ENCODE measurements around the gene C11orf91. TPM values are rescaled to one million over a fixed set of nuclear protein-coding genes. Genes with fewer than 3 reads are reported as not detected.

The C11orf91 gene
- total RNA-seq, 6 experiments from 2014 or later = not detected

GRCh38 chr11:33657757-33658156 lies 42.9 kb downstream of the C11orf91 start:
- no peak overlapping the region for H3K27ac ChIP-seq
- intact Hi-C loops (cut with DNase I) = no loop called here
- 83% methylated on average over 1 of the region's 3 CpGs for WGBS (ENCODE audit: insufficient coverage, low coverage, low lambda C conversion rate, missing lambda C conversion rate)
- H3K36me3 ChIP-seq = no peaks in the 10 kb centered on the region
- H3K4me1 ChIP-seq = no peaks in the 10 kb centered on the region
- no peaks in the 10 kb centered on the region for H3K9me3 ChIP-seq
- DNase-seq = no peak
- no peak for ATAC-seq
- TF ChIP-seq POLR2A (IDR thresholded peaks at IDR 0.05) = no peak
- no peak for TF ChIP-seq CTCF (IDR thresholded peaks at IDR 0.05)
- no peaks in the 10 kb centered on the region for H3K27me3 ChIP-seq
- H3K4me3 ChIP-seq = no peak overlapping the region

- H3K4me1 ChIP-seq = no peaks in the 10 kb centered on the region
- ATAC-seq (no peak), DNase-seq (no peak)
- no peak overlapping the region for H3K27ac ChIP-seq
- no peaks in the 10 kb centered on the region for H3K36me3 ChIP-seq
- intact Hi-C loops (cut with DNase I) = no loop called here
- no CpG with 5 or more reads among the region's 7 CpGs for WGBS (ENCODE audit: insufficient coverage, low coverage, low lambda C conversion rate, missing lambda C conversion rate)
- TF ChIP-seq POLR2A (IDR thresholded peaks at IDR 0.05) (no peak), CTCF (IDR thresholded peaks at IDR 0.05) (no peak)
- H3K4me3 ChIP-seq = no peak overlapping the region
- no peaks in the 10 kb centered on the region for H3K27me3 ChIP-seq
- H3K9me3 ChIP-seq = no peaks in the 10 kb centered on the region
Observed at GRCh38 chr11:33656768-33657167, 43.9 kb downstream of the C11orf91 start.

GRCh38 chr11:33655842-33656600 lies 44.6 kb downstream of the C11orf91 start:
- H3K9me3 ChIP-seq = no peaks in the 10 kb centered on the region
- ATAC-seq (no peak), DNase-seq (no peak)
- no peaks in the 10 kb centered on the region for H3K27me3 ChIP-seq
- intact Hi-C loops (cut with DNase I) = no loop called here
- no peaks in the 10 kb centered on the region for H3K36me3 ChIP-seq
- H3K4me3 ChIP-seq = no peak overlapping the region
- TF ChIP-seq POLR2A (IDR thresholded peaks at IDR 0.05) (no peak), CTCF (IDR thresholded peaks at IDR 0.05) (no peak)
- 76% methylated on average over 10 of the region's 11 CpGs for WGBS (ENCODE audit: insufficient coverage, low coverage, low lambda C conversion rate, missing lambda C conversion rate)
- no peak overlapping the region for H3K27ac ChIP-seq
- H3K4me1 ChIP-seq = no peaks in the 10 kb centered on the region

GRCh38 chr11:33654594-33654993 lies 46.0 kb downstream of the C11orf91 start:
- intact Hi-C loops (cut with DNase I) = no loop called here
- no peaks in the 10 kb centered on the region for H3K4me1 ChIP-seq
- WGBS (ENCODE audit: insufficient coverage, low coverage, low lambda C conversion rate, missing lambda C conversion rate) = 76% methylated on average over 6 of the region's 6 CpGs
- no peak overlapping the region for H3K27ac ChIP-seq
- H3K4me3 ChIP-seq = no peak overlapping the region
- no peak for ATAC-seq
- no peaks in the 10 kb centered on the region for H3K36me3 ChIP-seq
- TF ChIP-seq CTCF (IDR thresholded peaks at IDR 0.05) = no peak
- no peak for TF ChIP-seq POLR2A (IDR thresholded peaks at IDR 0.05)
- no peaks in the 10 kb centered on the region for H3K9me3 ChIP-seq
- no peak for DNase-seq
- H3K27me3 ChIP-seq = no peaks in the 10 kb centered on the region

Data from right lobe of liver (tissue), 6 donors.